Breast epithelium (tissue), 4 donors: Measurements from ENCODE around the gene NDFIP2. TPM values are rescaled to one million over a fixed set of nuclear protein-coding genes. Genes with fewer than 3 reads are reported as not detected.

Experiments used
- DNase-seq, 2 donors: peaks; one replicate each; pipeline ENCODE4 v3.0.0-alpha.2; 2019; ENCODE audit warnings: low spot score in 2 of 2
- H3K27ac ChIP-seq, 2 donors: fragments of 200-600 bp; sonication (generic) in 1 of 2; one replicate each; pipeline ENCODE4 v1.5.1; 2016 to 2019; ENCODE audit warnings: mild to moderate bottlenecking in 1 of 2
- H3K27me3 ChIP-seq, 2 donors: fragments of 200-600 bp; sonication (generic) in 1 of 2; one replicate each; pipeline versions ENCODE4 v1.5.1 to v1.6.0; 2017 to 2019; ENCODE audit warnings: control low read depth in 1 of 2, mild to moderate bottlenecking in 1 of 2
- H3K36me3 ChIP-seq: fragments of 200-600 bp; one replicate; pipeline ENCODE4 v1.5.1; 2019
- H3K4me1 ChIP-seq, 2 donors: fragments of 200-600 bp; sonication (generic); one replicate each; pipeline ENCODE4 v1.5.1; 2016 to 2019; ENCODE audit warnings: control low read depth in 1 of 2
- H3K4me3 ChIP-seq, 3 donors: fragments of 200-600 bp; sonication (generic); 1 replicate in 2 of 3; 2 replicates in 1 of 3; pipeline ENCODE4 v1.5.1; 2016 to 2019; ENCODE audit warnings: mild to moderate bottlenecking in 3 of 3, moderate library complexity in 2 of 3
- H3K9me3 ChIP-seq, 2 donors: fragments of 200-600 bp; sonication (generic) in 1 of 2; one replicate each; pipeline ENCODE4 v1.5.1; 2016 to 2019; ENCODE audit warnings: control low read depth in 1 of 2
- POLR2A ChIP-seq: fragments of 450-650 bp; IDR thresholded peaks from one replicate; pipeline ENCODE4 v1.6.1; 2016; ENCODE audit warnings: antibody characterized with exemption, mild to moderate bottlenecking, moderate library complexity
- POLR2AphosphoS5 ChIP-seq, 3 donors: sonication (generic); formaldehyde crosslinking; IDR thresholded peaks; one replicate each; pipeline ENCODE4 v1.6.1; 2017; ENCODE audit warnings: antibody characterized with exemption in 3 of 3
- intact Hi-C: fragments of 100-400 bp; cut with DNase I; formaldehyde crosslinking; loops from one replicate; pipeline ENCODE4 v1.15.1; 2023; ENCODE audit warnings: low total_unique reads
- total RNA-seq, 3 donors: library from RNA; depleted of rRNA; stranded (reverse); fragments of >200 nt; gene quantifications; one replicate each; pipeline ENCODE4 v1.1.0, GENCODE V29; 2016
- TF ChIP-seq, protein P1 (sequence below), 3 donors: fragments of 450-650 bp; IDR thresholded peaks; one replicate each; pipeline ENCODE4 v1.5.1; 2016 to 2017; ENCODE audit warnings: antibody characterized with exemption in 3 of 3, mild to moderate bottlenecking in 3 of 3, moderate library complexity in 3 of 3

Gene NDFIP2
- total RNA-seq, 3 donors from 2014 or later = 15.8 to 26.5 (median 22.6) TPM

- Histone ChIP-seq H3K4me1 (no peaks in the 10 kb centered on the region), H3K27me3 (no peaks in the 10 kb centered on the region), H3K27ac (no peak overlapping the region), H3K9me3 (no peaks in the 10 kb centered on the region), H3K36me3 (no peaks in the 10 kb centered on the region), H3K4me3 (no peak overlapping the region)
- intact Hi-C loops = loop anchor here (5.0 kb wide), 1 partner anchor 583 kb away; no protein-coding TSS in a partner anchor
- no peak for DNase-seq
- TF ChIP-seq POLR2A (no peak), POLR2AphosphoS5 (IDR thresholded peaks at IDR 0.05) (no peak)
- TF ChIP-seq, protein P1, sequence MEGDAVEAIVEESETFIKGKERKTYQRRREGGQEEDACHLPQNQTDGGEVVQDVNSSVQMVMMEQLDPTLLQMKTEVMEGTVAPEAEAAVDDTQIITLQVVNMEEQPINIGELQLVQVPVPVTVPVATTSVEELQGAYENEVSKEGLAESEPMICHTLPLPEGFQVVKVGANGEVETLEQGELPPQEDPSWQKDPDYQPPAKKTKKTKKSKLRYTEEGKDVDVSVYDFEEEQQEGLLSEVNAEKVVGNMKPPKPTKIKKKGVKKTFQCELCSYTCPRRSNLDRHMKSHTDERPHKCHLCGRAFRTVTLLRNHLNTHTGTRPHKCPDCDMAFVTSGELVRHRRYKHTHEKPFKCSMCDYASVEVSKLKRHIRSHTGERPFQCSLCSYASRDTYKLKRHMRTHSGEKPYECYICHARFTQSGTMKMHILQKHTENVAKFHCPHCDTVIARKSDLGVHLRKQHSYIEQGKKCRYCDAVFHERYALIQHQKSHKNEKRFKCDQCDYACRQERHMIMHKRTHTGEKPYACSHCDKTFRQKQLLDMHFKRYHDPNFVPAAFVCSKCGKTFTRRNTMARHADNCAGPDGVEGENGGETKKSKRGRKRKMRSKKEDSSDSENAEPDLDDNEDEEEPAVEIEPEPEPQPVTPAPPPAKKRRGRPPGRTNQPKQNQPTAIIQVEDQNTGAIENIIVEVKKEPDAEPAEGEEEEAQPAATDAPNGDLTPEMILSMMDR (IDR thresholded peaks at IDR 0.05) = no peak
These were observed 38.3 kb downstream of the NDFIP2 start for GRCh38 chr13:79519255-79519654.

DNA sequence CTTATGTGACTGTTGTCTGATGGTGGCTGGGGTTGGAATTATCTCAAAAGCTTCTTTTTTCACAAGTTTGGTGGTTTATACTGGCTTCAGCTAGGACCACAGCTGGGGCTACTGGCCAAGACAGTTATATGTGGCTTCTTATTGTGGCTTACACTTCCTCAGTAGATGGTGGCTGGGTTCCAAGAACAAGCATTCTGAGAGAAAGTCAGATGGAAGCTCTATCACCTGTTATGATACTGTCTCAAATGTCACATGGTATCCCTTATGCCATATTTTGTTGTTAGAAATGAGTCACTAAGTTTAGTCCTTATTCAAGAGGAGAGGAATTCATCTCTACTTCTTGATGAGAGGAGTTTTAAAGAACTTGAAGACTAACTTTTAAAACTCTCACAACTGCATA, 41.6 kb downstream of the NDFIP2 start:
- no peaks in the 10 kb centered on the region for H3K27me3 ChIP-seq
- H3K4me3 ChIP-seq = no peak overlapping the region
- no peak overlapping the region for H3K27ac ChIP-seq
- H3K36me3 ChIP-seq = no peaks in the 10 kb centered on the region
- H3K4me1 ChIP-seq = no peaks in the 10 kb centered on the region
- no peak for DNase-seq
- no peaks in the 10 kb centered on the region for H3K9me3 ChIP-seq
- intact Hi-C loops = no loop called here
- no peak for TF ChIP-seq POLR2A
- TF ChIP-seq POLR2AphosphoS5 (IDR thresholded peaks at IDR 0.05) = no peak
- TF ChIP-seq, protein P1 (IDR thresholded peaks at IDR 0.05) = no peak

GRCh38 chr13:79525064-79525857, 44.3 kb downstream of the NDFIP2 start:
- no peak for DNase-seq
- Histone ChIP-seq H3K4me3 (no peak overlapping the region), H3K36me3 (no peaks in the 10 kb centered on the region), H3K27me3 (no peaks in the 10 kb centered on the region), H3K9me3 (no peaks in the 10 kb centered on the region), H3K27ac (no peak overlapping the region), H3K4me1 (no peaks in the 10 kb centered on the region)
- intact Hi-C loops = no loop called here
- TF ChIP-seq POLR2A (no peak), POLR2AphosphoS5 (IDR thresholded peaks at IDR 0.05) (no peak)
- TF ChIP-seq, protein P1 (IDR thresholded peaks at IDR 0.05) = no peak

DNA sequence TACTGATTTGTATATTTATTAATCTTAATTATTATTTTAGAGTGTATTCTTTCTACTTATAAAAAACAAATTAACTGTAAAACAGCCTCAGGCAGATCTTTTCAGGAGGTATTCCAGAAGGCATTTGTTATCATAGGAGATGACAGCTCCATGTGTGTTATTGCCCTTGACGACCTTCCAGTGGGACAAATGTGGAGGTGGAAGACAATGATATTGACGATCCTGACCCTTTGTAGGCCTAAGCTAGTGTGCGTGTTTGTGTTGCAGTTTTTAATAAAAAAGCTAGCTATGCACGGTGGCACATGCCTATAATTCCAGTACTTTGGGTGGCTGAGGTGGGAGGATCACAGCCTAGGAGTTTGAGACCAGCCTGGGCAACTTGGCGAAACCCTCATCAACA, 46.7 kb downstream of the NDFIP2 start:
- TF ChIP-seq, protein P1 (IDR thresholded peaks at IDR 0.05) = no peak
- TF ChIP-seq POLR2AphosphoS5 (IDR thresholded peaks at IDR 0.05) = no peak
- intact Hi-C loops = no loop called here
- H3K27ac ChIP-seq = no peak overlapping the region
- DNase-seq = no peak
- H3K9me3 ChIP-seq = no peaks in the 10 kb centered on the region
- no peaks in the 10 kb centered on the region for H3K27me3 ChIP-seq
- H3K4me3 ChIP-seq = no peak overlapping the region
- H3K4me1 ChIP-seq = no peaks in the 10 kb centered on the region
- H3K36me3 ChIP-seq = no peaks in the 10 kb centered on the region

DNA sequence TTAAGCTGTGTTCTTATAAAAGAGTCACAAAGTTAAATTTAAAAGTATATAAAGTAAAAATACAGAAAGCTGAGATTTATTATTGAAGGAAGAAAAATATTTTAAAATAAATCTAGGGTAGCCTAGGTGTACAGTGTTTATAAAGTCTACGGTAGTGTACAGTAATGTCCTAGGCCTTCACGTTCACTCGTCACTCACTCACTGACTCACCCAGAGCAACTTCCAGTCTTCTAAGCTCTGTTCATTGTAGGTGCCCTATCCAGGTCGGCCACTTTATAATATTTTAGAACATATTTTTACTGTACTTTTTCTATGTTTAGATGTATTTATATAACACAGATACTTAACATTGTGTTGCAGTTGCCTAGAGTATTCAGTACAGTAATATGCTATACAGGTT, 47.4 kb downstream of the NDFIP2 start:
- TF ChIP-seq, protein P1 (IDR thresholded peaks at IDR 0.05) = no peak
- no peak overlapping the region for H3K4me3 ChIP-seq
- no peaks in the 10 kb centered on the region for H3K27me3 ChIP-seq
- no peaks in the 10 kb centered on the region for H3K9me3 ChIP-seq
- no peak for DNase-seq
- intact Hi-C loops = no loop called here
- no peaks in the 10 kb centered on the region for H3K36me3 ChIP-seq
- no peak overlapping the region for H3K27ac ChIP-seq
- H3K4me1 ChIP-seq = no peaks in the 10 kb centered on the region
